Fibroblast of the aortic adventitia (primary cell): Measurements from ENCODE around the gene LILRA6. TPM values are rescaled to one million over a fixed set of nuclear protein-coding genes. Genes with fewer than 3 reads are reported as not detected.
"Not testable (repeated sequence)": the region's sequence is repeated elsewhere in the genome, so short reads cannot be mapped to it uniquely, and the experiment has no call there.

Experiments
- DNase-seq: peaks from one replicate; pipeline ENCODE4 v3.0.0-alpha.2; 2010; ENCODE audit warnings: low read depth
- H3K4me3 ChIP-seq: 2 replicates; pipeline ENCODE4 v1.5.1; 2011; ENCODE audit warnings: low read depth, mild to moderate bottlenecking, control low read depth, low read length, moderate library complexity
- total RNA-seq: library from RNA; depleted of rRNA; stranded (reverse); fragments of >200 nt; gene quantifications from 2 replicates; pipeline ENCODE4 v1.2.3, GENCODE V29; 2012; ENCODE audit warnings: low replicate concordance
- TF ChIP-seq, protein P1 (sequence below): IDR thresholded peaks from 2 replicates; pipeline ENCODE4 v1.5.1; 2011; ENCODE audit warnings: mild to moderate bottlenecking, low read length, control low read depth, inconsistent platforms; ENCODE audit not compliant: insufficient read depth

LILRA6 gene
- total RNA-seq, 1 donor, result not detected

DNA sequence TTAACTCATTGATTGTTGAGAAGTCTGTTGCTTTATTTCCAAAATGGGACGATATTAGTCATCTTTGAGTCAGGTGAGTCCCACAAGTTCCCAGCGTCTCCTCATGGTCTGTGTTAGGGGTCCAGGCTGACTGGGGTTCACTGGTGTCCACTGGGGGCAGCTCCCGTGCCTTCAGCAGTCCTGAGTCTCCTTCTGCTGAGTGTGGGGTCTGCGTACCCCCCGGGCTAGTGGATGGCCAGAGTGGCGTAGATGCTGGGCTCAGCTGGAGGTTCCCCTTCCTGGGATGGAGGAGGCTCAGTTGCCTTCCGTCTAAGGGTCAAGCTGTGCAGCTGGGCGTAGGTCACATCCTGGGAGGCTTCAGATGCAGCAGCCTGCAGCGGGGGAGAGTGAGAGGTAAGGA is 25.7 kb downstream of the LILRA6 start:
- DNase-seq, result no peak
- TF ChIP-seq, protein P1, sequence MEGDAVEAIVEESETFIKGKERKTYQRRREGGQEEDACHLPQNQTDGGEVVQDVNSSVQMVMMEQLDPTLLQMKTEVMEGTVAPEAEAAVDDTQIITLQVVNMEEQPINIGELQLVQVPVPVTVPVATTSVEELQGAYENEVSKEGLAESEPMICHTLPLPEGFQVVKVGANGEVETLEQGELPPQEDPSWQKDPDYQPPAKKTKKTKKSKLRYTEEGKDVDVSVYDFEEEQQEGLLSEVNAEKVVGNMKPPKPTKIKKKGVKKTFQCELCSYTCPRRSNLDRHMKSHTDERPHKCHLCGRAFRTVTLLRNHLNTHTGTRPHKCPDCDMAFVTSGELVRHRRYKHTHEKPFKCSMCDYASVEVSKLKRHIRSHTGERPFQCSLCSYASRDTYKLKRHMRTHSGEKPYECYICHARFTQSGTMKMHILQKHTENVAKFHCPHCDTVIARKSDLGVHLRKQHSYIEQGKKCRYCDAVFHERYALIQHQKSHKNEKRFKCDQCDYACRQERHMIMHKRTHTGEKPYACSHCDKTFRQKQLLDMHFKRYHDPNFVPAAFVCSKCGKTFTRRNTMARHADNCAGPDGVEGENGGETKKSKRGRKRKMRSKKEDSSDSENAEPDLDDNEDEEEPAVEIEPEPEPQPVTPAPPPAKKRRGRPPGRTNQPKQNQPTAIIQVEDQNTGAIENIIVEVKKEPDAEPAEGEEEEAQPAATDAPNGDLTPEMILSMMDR, result no peak
- H3K4me3 ChIP-seq, result no peak overlapping the region

DNA sequence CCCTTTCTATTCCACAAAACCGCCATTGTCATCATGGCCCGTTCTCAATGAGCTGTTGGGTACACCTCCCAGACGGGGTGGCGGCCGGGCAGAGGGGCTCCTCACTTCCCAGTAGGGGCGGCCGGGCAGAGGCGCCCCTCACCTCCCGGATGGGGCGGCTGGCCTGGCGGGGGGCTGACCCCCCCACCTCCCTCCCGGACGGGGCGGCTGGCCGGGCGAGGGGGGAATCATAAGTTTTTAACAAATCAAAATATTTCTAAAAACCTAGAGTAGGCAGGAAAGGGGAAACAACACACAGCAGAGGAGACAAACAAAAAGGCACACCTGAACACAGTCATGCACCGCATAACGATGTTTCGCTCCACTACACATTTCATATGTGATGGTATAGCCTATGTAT is 27.9 kb downstream of the LILRA6 start:
- DNase-seq, H3K4me3 ChIP-seq: not testable (repeated sequence)

GRCh38 chr19:54214217-54214616 is 28.4 kb downstream of the LILRA6 start:
- DNase-seq, result not testable (repeated sequence)

DNA sequence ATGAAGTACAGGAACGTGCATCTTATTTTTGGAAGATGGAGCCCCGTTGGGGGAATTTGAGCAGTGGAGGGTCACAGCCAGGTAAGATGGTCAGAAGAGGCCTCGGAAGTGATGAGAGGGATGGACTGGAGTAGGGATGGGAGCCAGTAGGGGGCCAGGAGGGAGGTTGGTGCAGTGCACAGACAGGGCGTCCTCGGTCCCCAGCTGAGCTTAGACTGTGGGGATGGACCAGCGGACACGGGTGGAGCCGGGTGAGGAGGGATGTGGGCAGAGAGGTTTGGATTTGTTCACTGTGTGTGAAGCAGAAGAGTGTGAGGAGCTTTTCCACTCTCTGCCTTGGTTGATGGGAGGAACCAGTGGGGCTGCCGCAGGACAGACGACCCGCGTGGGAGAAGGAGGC is 31.4 kb downstream of the LILRA6 start:
- H3K4me3 ChIP-seq, result no peak overlapping the region
- no peak for DNase-seq
- TF ChIP-seq, protein P1, result no peak

More at GRCh38 chr19:54214217-54214616, 28.4 kb downstream of the LILRA6 start:
- not testable (repeated sequence) for H3K4me3 ChIP-seq

DNA sequence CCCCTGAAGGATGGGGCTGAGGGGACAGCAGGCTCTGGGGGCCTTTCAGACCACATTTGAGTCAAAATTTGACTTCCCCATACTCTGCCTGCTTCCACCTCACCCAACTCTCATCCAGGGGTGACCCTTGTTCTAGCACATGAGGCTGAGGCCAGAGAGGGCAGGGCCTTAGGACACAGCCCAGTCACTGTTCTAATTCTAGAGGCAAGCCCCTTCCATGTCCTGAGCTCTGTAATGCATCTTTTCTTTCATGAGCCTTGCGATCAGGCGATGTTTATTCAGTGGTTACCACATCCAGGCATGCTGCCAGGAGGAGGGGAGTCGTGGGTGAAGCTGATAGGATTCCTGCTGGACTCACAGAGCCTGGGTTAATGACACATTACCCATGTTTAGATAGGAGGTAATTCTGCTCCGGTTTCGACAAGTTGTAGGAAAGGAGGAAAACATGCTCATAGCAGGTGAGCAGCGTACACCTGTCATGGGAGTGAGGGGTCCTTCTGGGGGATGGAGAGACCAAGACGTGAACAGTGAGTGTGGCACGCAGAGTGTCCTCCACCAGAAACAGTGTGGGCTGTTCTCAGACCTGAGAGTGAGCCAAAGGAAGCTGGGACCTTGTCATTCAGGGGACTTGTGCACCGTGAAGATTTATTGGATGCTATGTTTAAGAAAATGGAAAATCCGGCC is 32.6 kb downstream of the LILRA6 start:
- peak; percentile 97 for DNase-seq
- TF ChIP-seq, protein P1, result no peak
- H3K4me3 ChIP-seq, result no peak overlapping the region

GRCh38 chr19:54209058-54209810 is 33.4 kb downstream of the LILRA6 start:
- TF ChIP-seq, protein P1, result no peak
- H3K4me3 ChIP-seq, result no peak overlapping the region
- DNase-seq, result no peak

DNA sequence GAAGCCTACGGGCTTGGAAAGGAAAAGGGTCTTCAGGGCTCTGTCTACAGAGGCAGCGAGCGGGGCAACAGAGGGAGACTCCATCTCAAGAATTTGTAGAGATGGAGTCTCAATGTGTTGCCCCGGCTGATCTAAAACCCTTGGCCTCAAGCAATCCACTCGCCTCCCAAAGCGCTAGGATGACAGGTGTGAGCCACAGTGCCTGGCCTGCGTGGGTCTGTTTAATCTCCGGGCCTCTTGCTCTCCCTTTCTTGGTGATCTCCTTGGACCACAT is 33.9 kb downstream of the LILRA6 start:
- TF ChIP-seq, protein P1, result no peak
- H3K4me3 ChIP-seq, result no peak overlapping the region
- peak; percentile 22 for DNase-seq
